Neural crest cell (in vitro differentiated cells): Measurements from ENCODE around the gene INSC. TPM values are rescaled to one million over a fixed set of nuclear protein-coding genes. Genes with fewer than 3 reads are reported as not detected.

Experiments used
- DNase-seq: peaks from one replicate; pipeline ENCODE4 v3.0.0; 2021; ENCODE audit warnings: low read depth, mixed read lengths, low spot score
- H3K27ac Mint-ChIP-seq: one replicate; pipeline ENCODE4 v1.8.0; 2021; ENCODE audit warnings: mild to moderate bottlenecking, mixed read lengths; ENCODE audit not compliant: unreplicated experiment
- H3K27me3 Mint-ChIP-seq: 2 replicates; pipeline ENCODE4 v1.8.0; 2021; ENCODE audit warnings: low read depth, mild to moderate bottlenecking, mixed read lengths
- H3K36me3 Mint-ChIP-seq: 2 replicates; pipeline ENCODE4 v1.8.0; 2021; ENCODE audit warnings: low read depth, mild to moderate bottlenecking, mixed read lengths
- H3K4me1 Mint-ChIP-seq: 2 replicates; pipeline ENCODE4 v1.8.0; 2021; ENCODE audit warnings: mixed read lengths
- H3K4me3 Mint-ChIP-seq: one replicate; pipeline ENCODE4 v1.8.0; 2021; ENCODE audit warnings: mild to moderate bottlenecking, mixed read lengths
- H3K9me3 Mint-ChIP-seq: 2 replicates; pipeline ENCODE4 v1.8.0; 2021; ENCODE audit warnings: mixed read lengths
- total RNA-seq: library from RNA; stranded (reverse); gene quantifications from 2 replicates; pipeline ENCODE4 v1.2.1, GENCODE V29; 2021
- TF ChIP-seq, protein P1 (sequence below): fragments of 200-600 bp; sonication (generic); conservative IDR thresholded peaks from 2 replicates; pipeline ENCODE4 v1.5.0; 2021; ENCODE audit warnings: antibody characterized with exemption, mild to moderate bottlenecking

The INSC gene
- total RNA-seq, 1 donor from 2014 or later = 2.6 TPM

DNA sequence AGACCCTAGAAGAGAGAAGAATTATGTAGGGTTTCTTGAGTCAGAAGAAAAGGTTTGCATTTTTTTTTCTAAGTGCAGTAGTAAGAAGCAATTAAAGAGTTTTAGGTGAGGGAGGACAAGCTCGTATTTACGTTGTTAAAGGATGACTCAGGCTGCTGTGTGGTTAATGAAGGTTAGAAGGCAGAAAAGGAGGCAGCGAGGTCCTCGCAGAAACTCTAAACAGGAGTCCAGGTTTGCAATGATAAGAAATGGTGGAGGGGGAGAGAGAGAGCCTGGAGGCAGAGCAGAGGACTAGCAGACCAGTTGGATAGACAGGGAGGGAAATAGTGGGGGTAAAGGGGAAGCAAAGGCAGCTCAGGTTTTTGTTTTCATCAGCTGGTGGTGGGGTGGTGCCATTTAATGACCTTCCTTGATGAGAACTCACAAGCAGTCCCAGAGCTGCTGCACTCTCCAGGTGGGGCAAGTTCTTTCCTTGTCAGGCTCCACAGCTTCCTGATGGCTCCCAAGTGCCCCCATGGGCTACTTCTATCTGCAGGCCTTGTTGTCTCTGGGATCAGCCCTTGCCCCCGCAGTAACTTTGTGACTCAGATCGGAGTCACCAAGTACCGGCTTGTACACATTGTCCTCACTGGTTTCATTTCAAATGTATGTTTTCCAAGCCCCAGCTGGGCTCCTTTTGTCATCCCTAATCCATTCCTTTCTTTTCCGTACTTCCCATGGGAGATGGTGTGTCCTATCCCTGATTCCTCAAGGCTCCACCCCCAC, 8.3 kb upstream of the INSC start:
- DNase-seq = no peak
- H3K27me3 Mint-ChIP-seq = no peaks in the 10 kb centered on the region
- no peak overlapping the region for H3K4me3 Mint-ChIP-seq
- no peak overlapping the region for H3K27ac Mint-ChIP-seq
- H3K36me3 Mint-ChIP-seq = peaks cover 7% of the 10 kb centered on the region
- H3K4me1 Mint-ChIP-seq = peaks cover 7% of the 10 kb centered on the region
- peaks cover 9% of the 10 kb centered on the region for H3K9me3 Mint-ChIP-seq
- TF ChIP-seq, protein P1, sequence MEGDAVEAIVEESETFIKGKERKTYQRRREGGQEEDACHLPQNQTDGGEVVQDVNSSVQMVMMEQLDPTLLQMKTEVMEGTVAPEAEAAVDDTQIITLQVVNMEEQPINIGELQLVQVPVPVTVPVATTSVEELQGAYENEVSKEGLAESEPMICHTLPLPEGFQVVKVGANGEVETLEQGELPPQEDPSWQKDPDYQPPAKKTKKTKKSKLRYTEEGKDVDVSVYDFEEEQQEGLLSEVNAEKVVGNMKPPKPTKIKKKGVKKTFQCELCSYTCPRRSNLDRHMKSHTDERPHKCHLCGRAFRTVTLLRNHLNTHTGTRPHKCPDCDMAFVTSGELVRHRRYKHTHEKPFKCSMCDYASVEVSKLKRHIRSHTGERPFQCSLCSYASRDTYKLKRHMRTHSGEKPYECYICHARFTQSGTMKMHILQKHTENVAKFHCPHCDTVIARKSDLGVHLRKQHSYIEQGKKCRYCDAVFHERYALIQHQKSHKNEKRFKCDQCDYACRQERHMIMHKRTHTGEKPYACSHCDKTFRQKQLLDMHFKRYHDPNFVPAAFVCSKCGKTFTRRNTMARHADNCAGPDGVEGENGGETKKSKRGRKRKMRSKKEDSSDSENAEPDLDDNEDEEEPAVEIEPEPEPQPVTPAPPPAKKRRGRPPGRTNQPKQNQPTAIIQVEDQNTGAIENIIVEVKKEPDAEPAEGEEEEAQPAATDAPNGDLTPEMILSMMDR = no peak

DNA sequence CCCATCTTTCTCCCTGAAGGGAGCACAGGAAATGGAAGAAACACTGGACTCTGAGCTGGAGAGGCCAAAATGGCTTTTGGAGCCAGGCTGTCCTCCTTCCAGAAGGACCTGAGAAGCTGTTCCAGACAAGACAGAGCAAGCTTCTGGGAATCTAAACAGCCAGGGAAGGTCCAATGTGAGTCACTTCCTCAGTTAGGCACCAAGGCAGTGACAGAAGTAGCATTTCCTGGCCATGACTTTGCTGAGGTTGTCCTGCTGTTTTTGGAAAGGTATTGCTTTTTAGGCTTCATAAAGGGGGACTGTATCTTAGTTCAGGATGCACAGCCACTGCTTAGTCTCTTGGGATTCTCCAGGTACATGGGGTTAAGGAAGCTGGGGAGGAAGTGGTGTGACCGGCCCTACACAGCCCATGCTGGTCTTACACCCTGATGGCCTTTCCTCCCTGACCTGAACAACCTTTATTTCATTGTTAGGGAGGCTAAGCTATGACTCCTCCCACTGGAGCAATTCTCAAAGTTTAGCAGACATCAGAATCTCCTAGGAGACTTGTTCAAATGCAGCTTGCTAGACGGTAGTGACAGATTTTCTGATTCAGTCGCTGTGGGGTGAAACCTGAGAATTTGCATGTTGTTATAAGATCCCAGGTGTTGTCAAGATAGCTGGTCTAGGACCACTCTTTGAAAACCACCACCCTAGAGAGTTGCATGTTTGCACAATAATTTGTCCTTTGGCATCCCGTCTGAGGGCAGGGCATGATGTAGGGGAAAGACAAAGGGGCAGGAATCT, 6.8 kb upstream of the INSC start:
- TF ChIP-seq, protein P1 = no peak
- Mint-ChIP-seq H3K27me3 (no peaks in the 10 kb centered on the region), H3K36me3 (peaks cover 5% of the 10 kb centered on the region), H3K4me3 (no peak overlapping the region), H3K9me3 (peaks cover 6% of the 10 kb centered on the region), H3K4me1 (peaks cover 16% of the 10 kb centered on the region), H3K27ac (no peak overlapping the region)
- no peak for DNase-seq

- Mint-ChIP-seq H3K27me3 (peaks cover 3% of the 10 kb centered on the region), H3K4me3 (no peak overlapping the region), H3K36me3 (peaks cover under 1% of the 10 kb centered on the region), H3K9me3 (peaks cover 1% of the 10 kb centered on the region), H3K27ac (no peak overlapping the region), H3K4me1 (peaks cover 22% of the 10 kb centered on the region)
- TF ChIP-seq, protein P1 = no peak
- no peak for DNase-seq
These were observed 6.1 kb upstream of the INSC start for GRCh38 chr11:15108592-15109130.

DNA sequence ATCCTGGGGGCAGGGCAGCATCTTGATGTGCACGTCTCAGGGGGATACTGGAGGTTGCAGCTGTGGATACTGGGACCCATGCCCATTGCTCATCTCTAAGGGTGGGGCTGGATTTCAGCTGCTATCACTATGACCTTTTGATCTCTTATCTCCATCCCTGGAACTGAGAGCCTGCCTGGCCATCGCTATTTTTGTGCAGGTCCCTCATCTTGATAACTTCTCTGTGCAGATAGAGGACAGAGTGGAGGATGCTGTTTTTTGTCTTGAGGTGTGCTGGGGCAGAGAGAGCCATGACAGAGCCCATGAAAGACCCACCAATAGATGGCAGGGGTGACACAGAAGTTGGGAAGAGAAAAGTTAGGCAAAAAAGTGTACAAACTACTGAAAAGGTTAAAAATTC, 5.1 kb upstream of the INSC start:
- Mint-ChIP-seq H3K4me3 (no peak overlapping the region), H3K36me3 (no peaks in the 10 kb centered on the region), H3K9me3 (no peaks in the 10 kb centered on the region), H3K4me1 (peaks cover 29% of the 10 kb centered on the region), H3K27ac (no peak overlapping the region), H3K27me3 (peaks cover 10% of the 10 kb centered on the region)
- DNase-seq = no peak
- TF ChIP-seq, protein P1 = no peak

DNA sequence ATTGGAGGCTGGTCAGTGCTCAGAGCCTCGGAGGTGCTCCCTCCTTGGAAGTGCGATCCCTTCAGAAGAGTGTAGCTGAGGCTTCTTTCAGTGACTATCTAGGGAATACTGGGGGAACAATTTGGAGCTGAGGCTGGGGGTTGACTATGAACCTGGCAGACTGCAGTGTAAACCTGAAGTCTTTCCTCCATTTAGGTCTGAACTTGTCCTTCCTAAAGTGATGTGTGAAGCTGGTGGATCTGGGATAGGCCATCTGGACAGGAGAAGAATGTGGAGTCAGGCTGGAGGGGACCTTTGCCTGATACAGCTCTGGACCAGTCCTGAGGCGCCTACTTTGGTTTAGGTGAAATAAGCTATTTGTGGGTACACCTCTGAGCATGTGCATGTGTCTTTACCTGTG, 3.5 kb upstream of the INSC start:
- H3K4me1 Mint-ChIP-seq = peaks cover 39% of the 10 kb centered on the region
- H3K9me3 Mint-ChIP-seq = no peaks in the 10 kb centered on the region
- no peak overlapping the region for H3K27ac Mint-ChIP-seq
- TF ChIP-seq, protein P1 = no peak
- peaks cover 18% of the 10 kb centered on the region for H3K27me3 Mint-ChIP-seq
- no peak for DNase-seq
- H3K36me3 Mint-ChIP-seq = no peaks in the 10 kb centered on the region
- no peak overlapping the region for H3K4me3 Mint-ChIP-seq
